ENCODE measurements around the gene OGFRL1. TPM values are rescaled to one million over a fixed set of nuclear protein-coding genes. Genes with fewer than 3 reads are reported as not detected.

OGFRL1 gene
- total RNA-seq, 1 experiment from 2014 or later = 6.9 TPM

- TF ChIP-seq CTCF (IDR thresholded peaks at IDR 0.05; ENCODE audit: insufficient read depth in 1 of 2, low read depth in 1 of 2, low read length in 1 of 2, severe bottlenecking in 1 of 2, unreplicated experiment in 1 of 2) = no peak
- DNase-seq = no peak
Observed at GRCh38 chr6:71277926-71278600, 10.5 kb upstream of the OGFRL1 start.

GRCh38 chr6:71279321-71279720 lies 9.3 kb upstream of the OGFRL1 start:
- no peak for DNase-seq
- POLR2A ChIA-PET = no interaction called here
- Mint-ChIP-seq H3K27me3 (ENCODE audit: insufficient read depth, unreplicated experiment) (peaks cover 3% of the 10 kb centered on the region), H3K27ac (ENCODE audit: unreplicated experiment) (no peak overlapping the region), H3K4me3 (ENCODE audit: unreplicated experiment) (no peak overlapping the region), H3K4me1 (ENCODE audit: low read depth, unreplicated experiment) (no peaks in the 10 kb centered on the region), H3K9me3 (ENCODE audit: unreplicated experiment) (no peaks in the 10 kb centered on the region), H3K36me3 (ENCODE audit: insufficient read depth, unreplicated experiment) (no peaks in the 10 kb centered on the region)
- no peak overlapping the region for H3K4me3 ChIP-seq (ENCODE audit: low read depth, low read length)
- no TSS peak for BruUV-seq (replicated peaks)
- no peaks in the 10 kb centered on the region for H3K9me3 ChIP-seq
- CTCF ChIA-PET = no interaction called here
- no peak for TF ChIP-seq CTCF (IDR thresholded peaks at IDR 0.05; ENCODE audit: insufficient read depth in 1 of 2, low read depth in 1 of 2, low read length in 1 of 2, severe bottlenecking in 1 of 2, unreplicated experiment in 1 of 2)
- H3K4me1 ChIP-seq = no peaks in the 10 kb centered on the region
- intact Hi-C loops (cut with micrococcal nuclease; ENCODE audit: unreplicated experiment) = no loop called here
- H3K36me3 ChIP-seq (ENCODE audit: control insufficient read depth, insufficient read depth, low read length) = no peaks in the 10 kb centered on the region
- H3K27me3 ChIP-seq (replicated peaks; ENCODE audit: control insufficient read depth, insufficient read depth, low read length) = no peaks in the 10 kb centered on the region

More at GRCh38 chr6:71277926-71278600, 10.5 kb upstream of the OGFRL1 start:
- Mint-ChIP-seq H3K36me3 (ENCODE audit: insufficient read depth, unreplicated experiment) (no peaks in the 10 kb centered on the region), H3K4me3 (ENCODE audit: unreplicated experiment) (no peak overlapping the region), H3K4me1 (ENCODE audit: low read depth, unreplicated experiment) (no peaks in the 10 kb centered on the region), H3K9me3 (ENCODE audit: unreplicated experiment) (no peaks in the 10 kb centered on the region), H3K27me3 (ENCODE audit: insufficient read depth, unreplicated experiment) (peaks cover 3% of the 10 kb centered on the region), H3K27ac (ENCODE audit: unreplicated experiment) (no peak overlapping the region)
- intact Hi-C loops (cut with micrococcal nuclease; ENCODE audit: unreplicated experiment) = no loop called here
- H3K4me3 ChIP-seq (ENCODE audit: low read depth, low read length) = no peak overlapping the region
- H3K4me1 ChIP-seq = no peaks in the 10 kb centered on the region
- BruUV-seq (replicated peaks) = no TSS peak
- CTCF ChIA-PET = no interaction called here
- no peaks in the 10 kb centered on the region for H3K36me3 ChIP-seq (ENCODE audit: control insufficient read depth, insufficient read depth, low read length)
- H3K27me3 ChIP-seq (replicated peaks; ENCODE audit: control insufficient read depth, insufficient read depth, low read length) = no peaks in the 10 kb centered on the region
- H3K9me3 ChIP-seq = no peaks in the 10 kb centered on the region
- POLR2A ChIA-PET = no interaction called here

GRCh38 chr6:71279740-71280139 lies 8.9 kb upstream of the OGFRL1 start:
- H3K36me3 Mint-ChIP-seq (ENCODE audit: insufficient read depth, unreplicated experiment) = no peaks in the 10 kb centered on the region
- Histone ChIP-seq H3K27me3 (replicated peaks; ENCODE audit: control insufficient read depth, insufficient read depth, low read length) (no peaks in the 10 kb centered on the region), H3K9me3 (no peaks in the 10 kb centered on the region), H3K4me1 (no peaks in the 10 kb centered on the region), H3K36me3 (ENCODE audit: control insufficient read depth, insufficient read depth, low read length) (no peaks in the 10 kb centered on the region), H3K4me3 (ENCODE audit: low read depth, low read length) (no peak overlapping the region)
- intact Hi-C loops (cut with micrococcal nuclease; ENCODE audit: unreplicated experiment) = no loop called here
- no peak for DNase-seq
- no TSS peak for BruUV-seq (replicated peaks)
- no peak for TF ChIP-seq CTCF (IDR thresholded peaks at IDR 0.05; ENCODE audit: insufficient read depth in 1 of 2, low read depth in 1 of 2, low read length in 1 of 2, severe bottlenecking in 1 of 2, unreplicated experiment in 1 of 2)
- no peaks in the 10 kb centered on the region for H3K4me1 Mint-ChIP-seq (ENCODE audit: low read depth, unreplicated experiment)
- POLR2A ChIA-PET = no interaction called here
- peaks cover 3% of the 10 kb centered on the region for H3K27me3 Mint-ChIP-seq (ENCODE audit: insufficient read depth, unreplicated experiment)
- CTCF ChIA-PET = no interaction called here
- no peak overlapping the region for H3K4me3 Mint-ChIP-seq (ENCODE audit: unreplicated experiment)
- no peak overlapping the region for H3K27ac Mint-ChIP-seq (ENCODE audit: unreplicated experiment)
- no peaks in the 10 kb centered on the region for H3K9me3 Mint-ChIP-seq (ENCODE audit: unreplicated experiment)

All from Caco-2 (cell line).